Neural cell (in vitro differentiated cells): Measurements from ENCODE around the gene NSUN3. TPM values are rescaled to one million over a fixed set of nuclear protein-coding genes. Genes with fewer than 3 reads are reported as not detected.

Source experiments
- H2AFZ ChIP-seq: fragments of 200-600, 300-800 bp; sonication (generic), shearing (Covaris generic); 2 replicates; pipeline ENCODE4 v1.6.0; 2014; ENCODE audit warnings: low read depth, mild to moderate bottlenecking, antibody characterized with exemption, low read length, moderate library complexity
- H3F3A ChIP-seq: fragments of 200-600 bp; shearing (Covaris generic); 2 replicates; pipeline ENCODE4 v1.6.1; 2016; ENCODE audit warnings: mild to moderate bottlenecking, moderate library complexity, mixed read lengths, antibody characterized with exemption, low read length; ENCODE audit not compliant: insufficient read depth, poor library complexity, severe bottlenecking
- H3K27ac ChIP-seq: fragments of 200-600, 300-800 bp; sonication (generic), shearing (Covaris generic); 2 replicates; pipeline ENCODE4 v1.5.1; 2014; ENCODE audit warnings: mild to moderate bottlenecking, low read length, moderate library complexity
- H3K27me3 ChIP-seq: fragments of 300-800, 200-600 bp; sonication (generic), shearing (Covaris generic); 2 replicates; pipeline ENCODE4 v1.6.0; 2014; ENCODE audit warnings: mild to moderate bottlenecking, low read depth, low read length, moderate library complexity; ENCODE audit not compliant: insufficient read depth
- H3K36me3 ChIP-seq: fragments of 300-800, 200-600 bp; sonication (generic), shearing (Covaris generic); 2 replicates; pipeline ENCODE4 v1.5.1; 2014; ENCODE audit warnings: mild to moderate bottlenecking, antibody characterized with exemption, low read length, moderate library complexity; ENCODE audit not compliant: insufficient read depth
- H3K4me2 ChIP-seq: fragments of 300-800, 200-600 bp; sonication (generic), shearing (Covaris generic); 2 replicates; pipeline ENCODE4 v1.6.0; 2014; ENCODE audit warnings: mild to moderate bottlenecking, low read length
- H3K4me3 ChIP-seq: fragments of 300-800, 200-600 bp; sonication (generic), shearing (Covaris generic); 2 replicates; pipeline ENCODE4 v1.5.1; 2014; ENCODE audit warnings: mild to moderate bottlenecking, low read length, moderate library complexity
- H3K79me2 ChIP-seq: fragments of 200-600 bp; shearing (Covaris generic); replicated peaks from 2 replicates; pipeline ENCODE4 v1.6.0; 2014; ENCODE audit warnings: mild to moderate bottlenecking, low read length, moderate library complexity; ENCODE audit not compliant: insufficient read depth
- H3K9ac ChIP-seq: fragments of 300-800, 200-600 bp; sonication (generic), shearing (Covaris generic); 2 replicates; pipeline ENCODE4 v1.6.1; 2016; ENCODE audit warnings: mild to moderate bottlenecking, low read length, mixed read lengths
- H3K9me2 ChIP-seq: fragments of 200-600 bp; shearing (Covaris generic); 2 replicates; pipeline ENCODE4 v1.6.1; 2016; ENCODE audit warnings: mild to moderate bottlenecking, low read length, mixed read lengths; ENCODE audit not compliant: insufficient read depth
- H3K9me3 ChIP-seq: fragments of 200-600, 300-800 bp; sonication (generic), shearing (Covaris generic); 2 replicates; pipeline ENCODE4 v1.6.1; 2016; ENCODE audit warnings: mild to moderate bottlenecking, mixed run types, low read length, moderate library complexity, mixed read lengths
- H4K20me1 ChIP-seq: fragments of 200-600 bp; shearing (Covaris generic); 2 replicates; pipeline ENCODE4 v1.6.1; 2016; ENCODE audit warnings: mild to moderate bottlenecking, mixed run types; ENCODE audit not compliant: insufficient read depth
- CTCF ChIP-seq: fragments of 450-650 bp; IDR thresholded peaks from 2 replicates; pipeline ENCODE4 v1.5.1; 2014; ENCODE audit warnings: antibody characterized with exemption, mild to moderate bottlenecking, moderate library complexity; ENCODE audit not compliant: poor library complexity, severe bottlenecking
- EP300 ChIP-seq: fragments of 450-650 bp; conservative IDR thresholded peaks from 2 replicates; pipeline ENCODE4 v1.6.1; 2014; ENCODE audit warnings: antibody characterized with exemption, mild to moderate bottlenecking, moderate library complexity; ENCODE audit not compliant: poor library complexity, severe bottlenecking
- EZH2 ChIP-seq: fragments of 200-600, 300-800 bp; shearing (Covaris generic), sonication (generic); IDR thresholded peaks from 2 replicates; pipeline ENCODE4 v1.6.1; 2014; ENCODE audit warnings: antibody characterized with exemption, low read length, borderline replicate concordance, mild to moderate bottlenecking; ENCODE audit not compliant: insufficient read depth, poor library complexity, severe bottlenecking
- MXI1 ChIP-seq: fragments of 450-650 bp; conservative IDR thresholded peaks from 2 replicates; pipeline ENCODE4 v1.6.1; 2014; ENCODE audit warnings: antibody characterized with exemption, mild to moderate bottlenecking; ENCODE audit not compliant: poor library complexity, severe bottlenecking
- POLR2AphosphoS5 ChIP-seq: IDR thresholded peaks from 2 replicates; pipeline ENCODE4 v1.6.1; 2012
- RAD21 ChIP-seq: fragments of 450-650 bp; conservative IDR thresholded peaks from 2 replicates; pipeline ENCODE4 v1.6.1; 2014; ENCODE audit warnings: antibody characterized with exemption, mild to moderate bottlenecking, moderate library complexity
- REST ChIP-seq: IDR thresholded peaks from 2 replicates; pipeline ENCODE4 v1.6.1; 2012; ENCODE audit warnings: borderline replicate concordance
- SMC3 ChIP-seq: fragments of 450-650 bp; conservative IDR thresholded peaks from 2 replicates; pipeline ENCODE4 v1.6.1; 2014; ENCODE audit warnings: antibody characterized with exemption, mild to moderate bottlenecking, moderate library complexity; ENCODE audit not compliant: poor library complexity
- TAF1 ChIP-seq: IDR thresholded peaks from 2 replicates; pipeline ENCODE4 v1.6.1; 2012; ENCODE audit warnings: low read depth
- polyA plus RNA-seq: library from polyadenylated mRNA; depleted of rRNA; stranded (reverse); fragments of >200 nt; gene quantifications from 2 replicates; pipeline ENCODE4 v1.2.3, GENCODE V29; 2014

NSUN3 gene
- polyA plus RNA-seq, 1 donor from 2014 or later: 10.8 TPM

- Histone ChIP-seq H3K27me3 (no peaks in the 10 kb centered on the region), H2AFZ (no peak overlapping the region), H3K9ac (no peak overlapping the region), H3K9me3 (no peaks in the 10 kb centered on the region), H3K27ac (no peak overlapping the region), H3F3A (no peaks in the 10 kb centered on the region), H3K9me2 (no peaks in the 10 kb centered on the region), H3K4me2 (no peak overlapping the region), H3K36me3 (no peaks in the 10 kb centered on the region), H3K4me3 (no peak overlapping the region), H3K79me2 (no peaks in the 10 kb centered on the region), H4K20me1 (no peaks in the 10 kb centered on the region)
- TF ChIP-seq POLR2AphosphoS5: no peak
- TF ChIP-seq TAF1: no peak
- no peak for TF ChIP-seq CTCF
- TF ChIP-seq RAD21: no peak
- TF ChIP-seq EZH2: no peak
- TF ChIP-seq EP300: no peak
- TF ChIP-seq MXI1: no peak
- TF ChIP-seq SMC3: no peak
- no peak for TF ChIP-seq REST
These were observed 104.5 kb downstream of the NSUN3 start for GRCh38 chr3:94167346-94167745.

GRCh38 chr3:94167796-94168195, 104.9 kb downstream of the NSUN3 start:
- Histone ChIP-seq H3F3A (no peaks in the 10 kb centered on the region), H3K4me2 (no peak overlapping the region), H3K27me3 (no peaks in the 10 kb centered on the region), H3K27ac (no peak overlapping the region), H3K36me3 (no peaks in the 10 kb centered on the region), H3K79me2 (no peaks in the 10 kb centered on the region), H3K9me2 (no peaks in the 10 kb centered on the region), H3K9me3 (no peaks in the 10 kb centered on the region), H3K9ac (no peak overlapping the region), H2AFZ (no peak overlapping the region), H4K20me1 (no peaks in the 10 kb centered on the region), H3K4me3 (no peak overlapping the region)
- TF ChIP-seq CTCF (no peak), EP300 (no peak), EZH2 (no peak), SMC3 (no peak), TAF1 (no peak), REST (no peak), RAD21 (no peak)
